ENCODE data around the gene DNAJB6. TPM values are rescaled to one million over a fixed set of nuclear protein-coding genes. Genes with fewer than 3 reads are reported as not detected.
"Not testable (repeated sequence)": the region's sequence is repeated elsewhere in the genome, so short reads cannot be mapped to it uniquely, and the experiment has no call there.

The DNAJB6 gene
- polyA plus RNA-seq, 4 donors, result 144 to 171 (median 163) TPM

- no peak for DNase-seq (ENCODE audit: low read depth in 4 of 4, low spot score in 3 of 4)
Measured at GRCh38 chr7:157438121-157439025, 101.6 kb downstream of the DNAJB6 start.

- DNase-seq (ENCODE audit: low read depth in 4 of 4, low spot score in 3 of 4), result no peak
Measured at GRCh38 chr7:157439149-157439548, 102.3 kb downstream of the DNAJB6 start.

- DNase-seq (ENCODE audit: low read depth in 4 of 4, low spot score in 3 of 4), result no peak
Measured at GRCh38 chr7:157439761-157440160, 103.0 kb downstream of the DNAJB6 start.

- no peak for DNase-seq (ENCODE audit: low read depth in 4 of 4, low spot score in 3 of 4)
Measured at GRCh38 chr7:157440346-157441022, 103.7 kb downstream of the DNAJB6 start.

- DNase-seq (ENCODE audit: low read depth in 4 of 4, low spot score in 3 of 4), result no peak
Measured at GRCh38 chr7:157441023-157441399, 104.2 kb downstream of the DNAJB6 start.

GRCh38 chr7:157442456-157442855 is 105.7 kb downstream of the DNAJB6 start:
- no peak for DNase-seq (ENCODE audit: low read depth in 4 of 4, low spot score in 3 of 4)

GRCh38 chr7:157442993-157443831 is 106.4 kb downstream of the DNAJB6 start:
- DNase-seq (ENCODE audit: low read depth in 4 of 4, low spot score in 3 of 4), result no peak

GRCh38 chr7:157444011-157444842 is 107.4 kb downstream of the DNAJB6 start:
- DNase-seq (ENCODE audit: low read depth in 4 of 4, low spot score in 3 of 4), result no peak

GRCh38 chr7:157444843-157445135 is 108.0 kb downstream of the DNAJB6 start:
- no peak for DNase-seq (ENCODE audit: low read depth in 4 of 4, low spot score in 3 of 4)

GRCh38 chr7:157445246-157445955 is 108.6 kb downstream of the DNAJB6 start:
- DNase-seq (ENCODE audit: low read depth in 4 of 4, low spot score in 3 of 4), result no peak

- no peak for DNase-seq (ENCODE audit: low read depth in 4 of 4, low spot score in 3 of 4)
Measured at GRCh38 chr7:157445956-157446295, 109.1 kb downstream of the DNAJB6 start.

GRCh38 chr7:157446322-157446721 is 109.5 kb downstream of the DNAJB6 start:
- DNase-seq (ENCODE audit: low read depth in 4 of 4, low spot score in 3 of 4), result no peak

GRCh38 chr7:157454003-157454402 is 117.2 kb downstream of the DNAJB6 start:
- DNase-seq (ENCODE audit: low read depth in 4 of 4, low spot score in 3 of 4), result not testable (repeated sequence)

- DNase-seq (ENCODE audit: low read depth in 4 of 4, low spot score in 3 of 4), result no peak
Measured at GRCh38 chr7:157457355-157458253, 120.8 kb downstream of the DNAJB6 start.

GRCh38 chr7:157458254-157458633 is 121.4 kb downstream of the DNAJB6 start:
- no peak for DNase-seq (ENCODE audit: low read depth in 4 of 4, low spot score in 3 of 4)

- no peak for DNase-seq (ENCODE audit: low read depth in 4 of 4, low spot score in 3 of 4)
Measured at GRCh38 chr7:157459966-157460365, 123.2 kb downstream of the DNAJB6 start.

- DNase-seq (ENCODE audit: low read depth in 4 of 4, low spot score in 3 of 4), result no peak
Measured at GRCh38 chr7:157460721-157461120, 123.9 kb downstream of the DNAJB6 start.

GRCh38 chr7:157461573-157462418 is 125.0 kb downstream of the DNAJB6 start:
- no peak for DNase-seq (ENCODE audit: low read depth in 4 of 4, low spot score in 3 of 4)

Data from left renal pelvis (tissue), 4 donors.